HG02870 (cell line): Measurements from ENCODE around the gene KRTAP5-3.
A peak's percentile ranks its signal among the peaks of the same experiment; 100 is the strongest.
"Not testable (repeated sequence)": the region's sequence is repeated elsewhere in the genome, so short reads cannot be mapped to it uniquely, and the experiment has no call there.

Experiments used
- ATAC-seq: cut with Tn5 transposase; IDR thresholded peaks from one replicate; pipeline ENCODE4 v1.9.1; 2021; ENCODE audit warnings: mild to moderate bottlenecking, moderate library complexity; ENCODE audit not compliant: unreplicated experiment

KRTAP5-3 gene

DNA sequence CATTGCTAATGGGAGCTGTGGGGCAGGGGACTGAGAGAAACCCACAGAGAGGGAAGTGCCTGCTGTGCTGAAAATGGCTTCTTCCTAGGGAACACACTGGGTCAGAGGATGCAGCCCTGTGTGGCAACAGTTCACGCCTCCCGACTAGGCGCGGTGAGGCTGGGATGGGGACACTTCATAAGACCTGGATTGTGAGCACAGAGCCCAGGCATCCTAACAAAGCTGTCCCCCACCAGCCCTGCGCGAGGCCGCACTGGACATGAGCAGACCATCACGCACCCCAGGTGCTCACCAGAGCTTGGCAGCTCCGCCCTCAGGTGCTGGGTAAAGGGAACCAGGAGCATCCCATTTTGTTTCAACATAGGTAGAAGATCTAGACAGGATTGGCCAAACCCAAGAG is 15.5 kb upstream of the KRTAP5-3 start:
- ATAC-seq = no peak

DNA sequence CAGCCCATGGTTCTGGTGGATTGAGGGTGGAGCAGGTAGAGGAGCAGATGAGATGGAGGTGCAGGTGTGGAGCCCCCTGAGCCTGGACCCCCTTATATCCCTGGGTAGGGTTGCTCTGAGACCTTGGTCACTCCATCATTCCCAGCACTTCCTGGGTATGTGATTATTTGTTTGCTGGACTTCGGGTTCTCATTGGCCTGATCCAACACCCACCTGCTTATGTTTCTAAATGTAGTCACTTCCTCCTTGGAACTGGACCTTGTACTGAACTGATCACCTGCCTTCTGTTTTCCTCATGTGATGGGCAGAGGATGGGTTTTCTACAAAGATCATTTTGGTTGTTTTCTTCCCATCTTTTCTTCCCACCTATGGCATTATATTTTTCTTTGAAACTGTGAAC is 13.8 kb upstream of the KRTAP5-3 start, which contains the start of gene KRTAP5-4:
Gene KRTAP5-4, minus strand, starts transcription at position 53 of the 400 bp plus-strand sequence. Its CDS starts 45 bp downstream, at position 8.
- no peak for ATAC-seq

DNA sequence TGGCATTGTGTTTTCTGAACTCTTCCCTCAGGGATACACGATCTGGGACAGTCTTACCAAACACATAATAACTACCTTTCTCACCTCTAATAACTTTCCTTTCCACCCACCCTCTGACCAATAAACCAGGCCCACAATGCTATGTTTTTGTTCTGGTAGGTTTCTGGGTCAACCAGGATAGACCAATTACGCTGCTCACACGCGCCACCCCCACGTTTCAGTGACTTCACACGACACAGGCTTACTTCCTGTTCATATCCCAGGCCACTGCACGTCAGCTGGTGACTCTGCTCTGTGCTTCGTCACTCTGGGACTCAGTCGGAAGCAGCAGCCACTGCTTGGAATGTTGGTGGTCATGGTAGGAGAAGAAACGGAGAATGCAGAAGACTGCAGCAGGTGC is 11.2 kb upstream of the KRTAP5-3 start:
- ATAC-seq = no peak

DNA sequence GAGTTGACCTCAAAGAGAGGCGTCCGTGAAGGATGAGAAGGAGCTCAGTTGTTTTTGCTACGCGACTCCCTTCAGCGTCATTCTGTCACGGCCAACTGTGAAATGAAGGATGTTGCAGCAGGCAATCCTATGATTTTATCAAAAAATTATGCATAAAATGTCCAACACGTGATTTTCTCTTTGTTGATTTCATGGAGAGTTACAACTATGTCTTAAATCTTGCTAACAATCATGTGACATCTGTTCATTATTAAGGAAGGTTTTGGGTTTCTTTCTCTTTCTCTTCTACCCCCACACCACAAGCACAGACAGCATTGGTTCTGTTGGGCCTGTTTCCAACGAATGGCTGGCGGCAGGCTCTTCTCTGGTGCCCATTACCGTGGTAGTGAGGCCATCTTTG is 10.0 kb upstream of the KRTAP5-3 start:
- no peak for ATAC-seq

DNA sequence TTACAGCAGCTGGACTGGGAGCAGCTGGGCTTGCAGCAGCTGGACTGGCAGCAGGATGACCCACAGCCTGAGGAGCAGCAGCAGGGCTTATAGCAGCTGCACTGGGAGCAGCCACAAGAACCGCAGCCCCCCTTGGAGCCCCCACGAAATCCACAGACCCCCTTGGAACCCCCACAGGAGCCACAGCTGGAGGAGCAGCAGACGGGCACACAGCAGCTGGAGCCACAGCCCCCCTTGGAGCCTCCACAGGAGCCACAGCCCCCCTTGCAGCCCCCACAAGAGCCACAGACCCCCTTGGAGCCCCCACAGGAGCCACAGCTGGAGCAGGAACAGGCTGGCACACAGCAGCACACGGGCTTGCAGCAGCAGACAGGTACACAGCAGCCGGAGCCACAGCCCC is 362 bp downstream of the KRTAP5-3 start:
- not testable (repeated sequence) for ATAC-seq

DNA sequence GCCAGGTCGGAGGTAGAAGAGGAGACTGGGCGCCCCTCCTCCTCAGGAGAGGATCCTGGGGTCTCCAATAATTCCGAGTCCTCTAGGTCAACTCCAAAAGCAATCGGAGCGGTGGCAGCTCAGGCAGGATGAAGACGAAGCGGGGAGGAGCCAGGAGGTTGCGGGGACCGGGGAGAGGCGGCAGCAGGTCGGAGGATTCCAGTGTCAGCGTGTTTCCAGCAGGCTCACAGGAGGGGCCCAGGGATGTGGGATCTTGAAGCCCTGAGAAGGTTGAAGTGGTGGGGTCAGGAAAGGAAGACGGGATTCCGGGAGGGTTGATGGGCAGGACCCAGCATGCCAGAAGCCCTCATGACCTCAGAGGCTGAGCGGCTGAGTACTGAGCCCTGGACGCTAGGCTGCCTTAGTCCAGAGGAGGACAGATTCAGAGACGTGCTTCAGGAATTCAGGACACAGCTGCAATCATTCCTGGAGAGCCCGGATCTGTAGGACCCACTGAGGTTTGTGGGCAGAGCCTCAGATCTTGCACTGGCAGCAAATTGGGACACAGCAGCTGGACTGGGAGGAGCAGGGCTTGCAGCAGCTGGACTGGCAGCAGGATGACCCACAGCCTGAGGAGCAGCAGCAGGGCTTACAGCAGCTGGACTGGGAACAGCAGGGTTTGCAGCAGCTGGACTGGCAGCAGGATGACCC is 962 bp downstream of the KRTAP5-3 start:
- ATAC-seq = not testable (repeated sequence)

DNA sequence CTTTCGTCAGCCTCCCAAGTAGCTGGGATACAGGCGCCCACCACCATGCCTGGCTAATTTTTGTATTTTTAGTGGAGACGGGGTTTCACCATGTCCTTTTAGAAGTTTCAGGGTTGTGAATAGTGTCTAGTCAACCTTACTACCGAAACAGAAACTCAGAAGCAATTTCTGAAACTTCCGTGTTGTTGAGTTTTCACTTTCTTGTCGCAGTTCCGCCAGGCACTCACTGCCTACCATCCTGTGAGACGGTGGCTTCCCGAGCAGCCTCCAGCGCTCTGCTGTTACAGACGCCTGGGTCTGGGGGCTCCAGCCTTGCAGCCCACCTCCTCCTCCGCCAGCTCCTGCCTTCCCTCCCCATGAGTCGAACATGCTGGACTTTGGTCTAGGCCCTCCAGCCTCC is 2.3 kb downstream of the KRTAP5-3 start:
- ATAC-seq = peak; percentile 80

DNA sequence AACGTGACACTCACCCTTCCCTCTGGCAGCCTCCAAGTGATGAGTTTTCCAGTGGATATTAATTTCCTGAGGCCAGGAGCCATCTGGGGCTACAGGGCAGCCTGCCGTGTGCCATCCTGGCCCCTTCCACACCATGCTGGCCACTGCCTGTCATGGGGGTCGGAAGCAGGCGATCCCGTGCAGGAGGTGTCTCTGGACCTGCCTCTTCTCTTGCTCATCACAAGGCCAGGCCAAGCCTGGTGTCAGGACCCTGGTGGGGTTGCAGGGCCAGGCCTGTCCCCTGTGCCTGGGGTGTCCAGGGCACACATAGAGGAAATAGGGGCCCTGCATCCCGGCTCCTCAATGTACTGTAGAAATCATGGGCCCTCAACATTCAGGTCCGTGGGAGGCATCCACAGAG is 3.6 kb downstream of the KRTAP5-3 start:
- ATAC-seq = no peak

DNA sequence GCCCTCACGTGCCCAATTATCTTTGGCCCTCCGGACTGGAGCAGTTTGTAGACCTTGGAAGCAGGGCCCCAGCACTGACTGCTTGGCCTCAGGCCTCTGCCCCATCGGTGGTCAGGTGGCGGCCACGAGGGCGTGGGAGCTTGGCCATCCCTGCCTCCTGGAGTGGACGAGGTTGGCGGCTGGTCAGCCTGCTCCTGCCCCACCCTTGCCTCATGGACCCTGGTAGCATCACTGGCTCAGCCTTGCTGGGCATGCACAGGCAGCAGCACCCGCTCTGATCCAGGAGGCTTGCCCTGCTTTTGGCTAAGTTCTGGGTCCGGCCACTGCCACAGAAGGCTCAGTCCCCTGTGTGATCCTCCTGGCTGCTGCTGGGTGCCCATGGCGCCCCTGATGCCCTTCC is 4.1 kb downstream of the KRTAP5-3 start:
- ATAC-seq = no peak

DNA sequence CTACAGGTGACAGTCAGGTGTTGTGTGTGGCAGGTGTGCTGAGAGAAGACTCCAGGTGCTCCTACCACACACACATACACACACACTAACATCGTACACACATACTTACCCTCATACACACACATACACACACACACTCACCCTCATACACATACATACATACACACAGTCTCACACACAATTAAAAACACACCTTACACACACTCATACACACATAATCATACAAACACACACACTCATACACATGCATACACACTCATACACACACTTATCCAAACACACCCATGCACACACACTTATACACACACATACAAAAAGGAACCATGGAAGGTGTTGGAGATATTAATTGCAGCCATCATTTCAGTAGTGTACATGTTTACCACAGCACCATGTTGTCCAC is 4.6 kb downstream of the KRTAP5-3 start:
- no peak for ATAC-seq

DNA sequence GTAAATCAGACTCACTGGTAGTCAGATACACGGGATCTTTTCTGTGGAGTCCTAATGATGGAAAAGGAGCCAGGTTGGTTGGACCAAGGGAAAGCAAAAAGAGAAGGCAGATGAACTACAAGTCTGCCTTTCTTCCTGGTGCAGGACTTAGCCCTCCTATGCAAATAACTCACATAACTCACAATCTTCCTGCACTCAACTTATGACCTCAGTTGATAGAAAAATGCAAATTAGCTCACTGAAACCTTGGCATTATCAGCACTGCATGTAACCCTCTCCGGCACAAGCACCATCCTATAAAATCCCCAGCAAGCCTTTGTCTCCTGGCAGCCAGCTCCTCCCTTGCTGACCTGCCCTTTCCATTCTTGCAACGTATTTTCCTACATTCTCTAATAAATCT is 6.6 kb downstream of the KRTAP5-3 start:
- not testable (repeated sequence) for ATAC-seq

DNA sequence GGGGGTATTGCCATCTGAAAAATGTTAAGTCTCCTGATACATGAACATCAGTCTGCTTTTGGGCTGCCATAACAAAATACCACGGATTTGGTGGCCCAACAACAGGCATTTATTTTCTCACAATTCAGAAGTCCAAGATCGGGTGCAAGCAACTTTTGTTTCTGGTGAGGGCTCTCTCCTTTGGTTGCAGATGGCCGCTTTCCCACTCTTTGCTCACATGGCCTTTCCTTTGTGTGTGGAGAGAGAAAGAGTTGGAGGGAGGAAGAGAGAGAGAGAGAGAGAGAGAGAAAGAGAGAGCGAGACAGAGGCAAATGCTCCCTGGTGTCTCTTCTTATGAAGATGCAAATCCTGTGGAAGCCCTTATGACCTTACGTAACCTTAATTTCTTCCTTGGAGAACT is 7.6 kb downstream of the KRTAP5-3 start:
- no peak for ATAC-seq

DNA sequence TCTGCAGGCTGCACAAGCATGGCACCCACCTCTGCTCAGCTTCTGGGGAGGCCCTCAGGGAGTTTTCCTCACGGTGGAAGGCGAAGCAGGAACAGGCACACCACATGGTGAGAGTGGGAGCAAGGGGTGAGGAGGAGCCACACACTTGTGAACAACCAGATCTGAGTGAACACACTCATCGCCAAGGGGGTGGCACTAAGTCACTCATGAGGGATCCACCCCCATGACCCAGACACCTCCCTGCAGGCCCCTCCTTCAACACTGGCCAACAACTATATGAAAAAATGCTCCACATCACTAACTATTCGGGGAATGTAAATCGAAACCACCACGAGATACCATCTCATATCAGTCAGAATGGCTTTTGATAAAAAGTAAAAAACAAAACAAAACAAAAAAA is 9.4 kb downstream of the KRTAP5-3 start:
- no peak for ATAC-seq

DNA sequence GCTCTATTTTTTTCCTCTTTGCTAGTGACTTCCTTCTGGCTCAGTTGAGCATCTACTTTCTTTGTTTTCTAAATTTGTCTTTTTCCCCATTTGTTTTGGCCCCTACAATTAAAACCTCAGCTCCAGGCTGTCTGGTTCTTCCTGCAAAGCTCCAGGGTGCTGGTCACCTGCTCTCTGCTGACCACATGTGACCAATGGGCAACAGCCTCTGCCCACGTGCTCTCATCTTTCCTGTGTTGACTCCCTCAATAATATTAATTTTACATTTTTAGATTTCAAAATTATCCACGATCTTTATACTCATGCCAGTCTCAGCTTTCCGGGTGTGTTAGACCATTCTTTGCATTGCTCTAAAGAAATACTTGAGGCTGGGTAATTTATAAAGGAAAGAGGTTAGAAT is 9.9 kb downstream of the KRTAP5-3 start:
- ATAC-seq = not testable (repeated sequence)

DNA sequence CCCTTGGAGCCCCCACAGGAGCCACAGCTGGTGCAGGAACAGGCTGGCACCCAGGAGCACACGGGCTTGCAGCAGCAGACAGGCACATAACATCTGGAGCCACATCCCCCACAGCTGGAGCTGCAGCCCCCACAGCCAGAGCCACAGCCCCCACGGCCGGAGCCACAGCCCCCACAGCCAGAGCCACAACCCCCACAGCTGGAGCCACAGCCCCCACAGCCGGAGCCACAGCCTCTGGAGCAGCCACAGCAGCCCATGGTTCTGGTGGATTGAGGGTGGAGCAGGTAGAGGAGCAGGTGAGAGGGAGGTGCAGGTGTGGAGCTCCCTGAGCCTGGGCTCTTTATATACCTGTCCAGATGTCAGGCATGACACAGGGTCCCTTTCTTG is 10.3 kb downstream of the KRTAP5-3 start, which contains the start of gene KRTAP5-2:
Gene KRTAP5-2, minus strand, starts transcription at position 301 of the 387 bp plus-strand sequence. Its CDS starts 44 bp downstream, at position 257.
- no peak for ATAC-seq

DNA sequence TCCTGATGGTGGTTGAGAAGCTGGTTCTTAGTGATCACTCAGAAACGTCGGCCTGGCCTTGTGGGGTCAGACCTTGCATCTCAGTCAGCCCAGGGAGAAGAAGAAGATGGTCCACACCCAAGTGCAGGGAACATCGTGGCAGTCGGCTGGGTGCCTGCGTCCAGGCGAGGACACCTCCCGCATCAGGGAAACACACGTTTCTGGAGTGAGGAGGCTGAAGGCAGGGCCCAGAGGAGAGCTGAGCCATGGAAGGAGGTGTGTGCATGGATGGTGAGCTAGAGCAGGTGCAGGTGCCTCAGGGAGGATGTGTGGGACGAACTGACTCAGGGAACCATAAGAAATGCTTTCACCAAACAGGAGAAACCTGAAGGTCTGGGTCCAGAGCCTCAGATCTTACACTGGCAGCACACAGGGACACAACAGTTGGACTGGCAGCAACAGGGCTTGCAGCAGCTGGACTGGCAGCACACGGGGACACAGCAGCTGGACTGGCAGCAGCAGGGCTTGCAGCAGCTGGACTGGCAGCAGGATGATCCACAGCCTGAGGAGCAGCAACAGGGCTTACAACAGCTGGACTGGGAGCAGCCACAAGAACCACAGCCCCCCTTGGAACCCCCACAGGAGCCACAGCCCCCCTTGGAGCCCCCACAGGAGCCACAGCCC is 10.8 kb downstream of the KRTAP5-3 start:
- ATAC-seq = no peak

DNA sequence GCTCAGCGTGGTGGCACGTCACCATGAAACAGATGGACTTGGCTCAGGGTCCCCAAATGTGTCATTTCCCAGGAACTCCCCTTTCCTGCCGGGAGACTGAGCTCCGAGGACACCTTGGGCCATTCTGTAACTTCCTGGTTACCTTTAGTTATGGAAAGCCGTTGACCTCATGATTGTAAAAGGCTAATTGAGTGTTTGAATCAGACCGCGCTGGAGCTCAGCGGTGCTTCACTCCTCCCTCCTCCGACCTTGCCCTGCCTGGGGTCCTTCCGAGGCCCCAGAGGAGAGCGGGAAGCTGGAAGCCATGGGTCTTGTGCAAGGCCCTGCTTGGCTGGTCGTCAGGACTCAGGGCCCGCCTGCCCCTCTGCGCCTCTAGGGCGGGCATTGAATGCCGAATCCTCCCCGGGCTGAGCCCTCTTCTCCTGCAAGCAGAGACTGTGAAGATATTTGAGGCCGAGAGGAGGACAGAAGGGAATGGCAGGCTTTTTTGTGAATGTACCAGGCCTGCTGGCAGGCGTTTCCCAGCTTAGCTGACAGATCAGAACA is 11.6 kb downstream of the KRTAP5-3 start:
- ATAC-seq = not testable (repeated sequence)

DNA sequence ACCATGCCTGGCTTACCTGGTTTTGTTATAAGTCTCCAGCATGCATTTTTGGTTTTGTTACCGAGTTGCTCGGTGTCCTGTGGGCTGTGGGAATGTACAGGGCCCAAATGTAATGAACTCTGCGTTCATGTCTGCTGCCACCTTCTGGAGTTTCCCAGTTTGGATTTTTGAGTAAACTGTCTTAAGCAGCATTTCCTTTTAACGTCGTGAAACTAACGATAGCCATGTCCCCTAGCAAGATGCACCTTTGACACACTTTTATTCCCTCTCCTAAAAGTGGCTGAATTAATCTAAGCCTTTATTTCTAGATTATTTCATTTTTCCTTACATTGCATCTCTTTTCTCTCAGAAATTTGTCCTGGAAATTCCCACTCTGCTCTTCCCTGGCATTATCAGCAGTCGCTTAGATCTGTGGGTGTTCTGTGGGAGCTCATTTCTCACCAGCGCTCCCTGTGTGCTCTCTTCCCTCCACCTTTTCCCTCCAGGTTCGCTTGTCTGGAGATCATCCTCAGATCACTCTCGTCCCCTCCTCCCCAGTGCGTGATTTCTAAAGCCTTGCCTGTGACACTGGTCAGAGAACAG is 12.2 kb downstream of the KRTAP5-3 start:
- ATAC-seq = not testable (repeated sequence)

DNA sequence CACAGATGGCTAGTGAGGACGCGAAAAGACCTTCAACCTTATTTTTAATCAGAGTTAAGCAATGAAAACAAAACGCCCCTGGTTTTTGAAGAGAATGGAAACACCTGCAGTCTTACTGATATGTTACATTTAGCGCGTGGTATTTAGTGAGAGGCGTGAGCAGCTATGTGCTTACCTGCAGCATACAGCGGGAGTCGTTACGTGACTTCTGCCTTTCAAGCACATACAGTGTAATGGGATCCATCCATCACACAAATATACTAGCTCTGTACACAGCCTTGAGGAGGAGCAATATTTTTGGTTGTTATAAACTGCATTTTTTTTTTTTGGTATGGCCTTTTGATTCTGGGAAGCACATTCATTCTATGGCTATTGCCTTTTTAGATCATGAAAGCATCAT is 15.6 kb downstream of the KRTAP5-3 start:
- ATAC-seq = no peak

DNA sequence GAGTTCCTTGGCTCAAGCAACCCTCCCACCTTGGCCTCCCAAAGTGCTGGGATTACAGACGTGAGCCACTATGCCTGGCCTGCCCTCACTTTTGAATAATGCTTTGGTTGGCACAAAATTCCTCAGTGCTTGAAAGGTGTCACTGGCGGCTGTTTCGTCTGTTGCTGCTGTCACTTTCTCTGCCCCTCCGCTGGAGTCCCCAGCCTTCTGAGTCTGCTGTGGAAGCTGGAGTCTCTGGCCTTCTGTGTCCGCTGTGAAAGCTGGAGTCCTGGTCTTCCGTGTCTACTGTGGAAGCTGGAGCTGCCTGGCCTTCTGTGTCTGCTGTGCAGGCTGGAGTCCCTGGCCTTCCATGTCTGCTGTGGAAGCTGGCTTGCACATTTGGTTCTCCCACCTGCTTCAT is 18.3 kb downstream of the KRTAP5-3 start:
- ATAC-seq = no peak

DNA sequence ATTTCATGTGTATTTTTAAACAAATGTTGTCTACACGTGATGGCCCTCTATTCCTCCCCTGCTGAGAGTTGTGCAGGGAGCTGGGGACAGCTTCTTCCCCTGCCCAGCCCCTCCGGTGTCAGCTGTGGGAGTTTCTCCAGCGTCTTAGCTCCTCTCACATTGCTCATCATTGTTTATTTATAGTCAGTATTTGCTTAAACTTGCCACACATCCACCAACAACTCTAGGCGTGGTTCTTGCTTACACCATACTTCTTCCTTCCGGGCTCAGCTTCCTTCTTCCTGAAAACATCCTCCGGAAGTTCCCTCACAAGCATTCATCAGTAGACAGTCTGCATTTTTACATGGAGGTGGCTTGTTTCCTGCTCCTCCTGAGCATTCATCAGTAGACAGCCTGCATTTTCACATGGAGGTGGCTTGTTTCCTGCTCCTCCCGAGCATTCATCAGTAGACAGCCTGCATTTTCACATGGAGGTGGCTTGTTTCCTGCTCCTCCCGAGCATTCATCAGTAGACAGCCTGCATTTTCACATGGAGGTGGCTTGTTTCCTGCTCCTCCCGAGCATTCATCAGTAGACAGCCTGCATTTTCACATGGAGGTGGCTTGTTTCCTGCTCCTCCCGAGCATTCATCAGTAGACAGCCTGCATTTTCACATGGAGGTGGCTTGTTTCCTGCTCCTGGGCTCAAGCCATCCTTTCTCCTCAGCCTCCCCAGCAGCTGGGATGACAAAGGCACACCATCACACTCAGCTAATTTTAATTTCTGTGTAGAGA is 18.9 kb downstream of the KRTAP5-3 start:
- not testable (repeated sequence) for ATAC-seq
